ENCODE measurements around the gene METAP1D.

The METAP1D gene

DNA sequence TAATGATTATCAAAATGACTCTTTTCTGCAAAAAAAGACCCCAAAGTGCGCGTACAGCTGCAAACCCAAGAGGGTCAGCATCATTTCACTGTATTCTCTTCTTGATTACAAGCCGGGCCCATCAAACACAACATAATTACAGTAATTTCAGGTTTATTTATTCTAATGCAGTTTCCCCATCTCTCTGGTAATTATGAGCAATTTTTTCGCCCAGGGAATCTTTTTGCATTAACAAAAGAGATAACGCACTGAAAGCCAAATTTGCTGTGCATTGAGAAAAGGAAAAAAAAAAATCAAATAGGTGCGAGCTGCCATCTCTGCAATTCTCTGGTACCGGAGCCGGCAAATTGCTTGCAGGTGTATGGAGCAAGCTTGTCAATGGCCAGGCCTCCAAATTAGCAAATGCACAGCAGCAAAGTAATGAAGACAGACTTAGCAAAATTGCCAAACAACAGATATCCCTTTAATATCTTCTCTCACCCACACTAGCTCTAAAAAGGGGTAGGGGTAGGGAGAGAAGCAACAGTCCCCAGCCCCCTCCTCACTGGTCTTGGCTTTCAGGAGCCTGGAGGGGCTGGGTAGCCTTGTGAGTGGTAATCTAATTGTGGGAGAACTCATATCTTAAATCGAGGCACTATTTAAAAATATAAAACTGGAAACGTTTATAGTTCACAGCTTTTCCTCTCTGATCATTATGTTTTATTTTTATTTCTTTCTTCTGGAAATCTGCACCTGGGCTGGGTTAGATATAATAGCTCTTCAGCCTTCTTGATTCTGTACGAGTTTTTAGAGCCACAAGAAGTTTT lies 92.2 kb downstream of the METAP1D start:
- DNase-seq (ENCODE audit: low read depth in 2 of 2) = no peak

DNA sequence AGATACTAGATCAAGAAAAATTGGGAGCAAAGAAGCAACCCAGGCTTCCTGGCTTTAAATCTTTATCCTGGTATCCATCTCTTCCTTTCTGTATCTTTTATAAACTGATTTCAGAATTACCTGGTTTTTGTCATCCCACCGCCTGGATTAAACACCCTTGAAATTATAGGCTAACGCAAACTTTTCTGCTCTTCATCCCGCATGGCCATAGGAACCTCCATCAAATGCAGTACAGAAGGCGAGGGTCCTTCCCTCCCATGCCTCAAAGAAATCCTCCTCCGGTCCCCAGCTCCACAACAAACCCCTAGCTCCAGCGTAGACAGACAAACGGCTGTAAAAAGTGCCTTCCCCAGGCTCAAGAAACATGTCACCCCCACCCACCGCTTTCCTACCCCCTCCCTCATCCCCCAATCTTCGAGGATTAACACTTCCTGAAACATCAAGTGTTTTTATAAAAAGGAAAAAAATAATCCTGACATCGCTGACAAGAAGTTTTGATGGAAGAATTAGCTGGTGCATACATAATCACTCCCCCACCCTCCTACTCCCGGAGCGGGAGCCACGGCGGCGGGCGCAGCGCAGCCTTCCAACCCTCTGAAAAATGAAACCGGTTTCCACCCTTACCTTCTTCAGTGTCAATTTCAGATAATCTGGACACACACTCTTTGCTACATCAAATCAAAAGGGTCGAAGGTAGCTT lies 93.1 kb downstream of the METAP1D start:
- DNase-seq (ENCODE audit: low read depth in 2 of 2) = no peak

DNA sequence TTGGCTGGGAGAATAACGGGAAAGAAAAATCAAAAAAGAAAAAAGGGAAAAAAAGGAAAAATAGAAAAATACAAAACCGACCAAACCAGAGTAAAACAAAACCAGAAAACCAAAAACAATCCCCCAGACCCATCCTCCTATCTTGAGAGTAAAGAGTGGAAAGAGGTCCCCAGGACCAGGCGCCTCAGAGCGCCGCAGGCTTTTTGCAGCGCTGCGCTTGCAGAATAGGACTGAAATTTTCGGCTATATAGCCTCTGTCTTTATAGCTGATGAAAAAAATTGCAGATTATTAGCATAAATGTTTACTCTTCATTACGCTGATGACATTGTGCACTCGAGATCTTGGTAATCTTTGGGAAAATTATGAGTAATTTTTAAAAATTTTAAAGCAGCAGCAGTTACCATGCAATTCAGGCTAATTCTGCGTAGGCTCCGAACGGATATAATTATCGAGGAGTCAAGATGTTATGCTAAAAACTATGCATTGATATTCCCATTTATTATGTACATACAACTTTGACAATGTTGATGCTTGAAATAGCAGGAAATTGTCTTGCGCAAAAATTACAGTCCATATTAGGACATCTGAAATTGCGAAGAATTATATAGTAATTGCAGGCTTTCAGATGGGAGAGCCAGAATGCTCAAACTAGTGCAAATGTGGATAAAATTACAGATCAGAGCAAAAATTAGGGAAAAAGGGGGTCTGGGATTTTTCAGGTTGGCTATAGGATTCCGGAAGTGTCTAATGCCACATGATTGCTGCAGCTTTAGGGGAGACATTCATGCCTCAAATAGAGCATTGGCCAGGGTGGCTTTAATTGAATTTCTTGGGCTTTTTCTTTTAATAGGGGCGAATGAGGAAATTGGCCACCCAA lies 93.9 kb downstream of the METAP1D start:
- DNase-seq (ENCODE audit: low read depth in 2 of 2) = no peak

DNA sequence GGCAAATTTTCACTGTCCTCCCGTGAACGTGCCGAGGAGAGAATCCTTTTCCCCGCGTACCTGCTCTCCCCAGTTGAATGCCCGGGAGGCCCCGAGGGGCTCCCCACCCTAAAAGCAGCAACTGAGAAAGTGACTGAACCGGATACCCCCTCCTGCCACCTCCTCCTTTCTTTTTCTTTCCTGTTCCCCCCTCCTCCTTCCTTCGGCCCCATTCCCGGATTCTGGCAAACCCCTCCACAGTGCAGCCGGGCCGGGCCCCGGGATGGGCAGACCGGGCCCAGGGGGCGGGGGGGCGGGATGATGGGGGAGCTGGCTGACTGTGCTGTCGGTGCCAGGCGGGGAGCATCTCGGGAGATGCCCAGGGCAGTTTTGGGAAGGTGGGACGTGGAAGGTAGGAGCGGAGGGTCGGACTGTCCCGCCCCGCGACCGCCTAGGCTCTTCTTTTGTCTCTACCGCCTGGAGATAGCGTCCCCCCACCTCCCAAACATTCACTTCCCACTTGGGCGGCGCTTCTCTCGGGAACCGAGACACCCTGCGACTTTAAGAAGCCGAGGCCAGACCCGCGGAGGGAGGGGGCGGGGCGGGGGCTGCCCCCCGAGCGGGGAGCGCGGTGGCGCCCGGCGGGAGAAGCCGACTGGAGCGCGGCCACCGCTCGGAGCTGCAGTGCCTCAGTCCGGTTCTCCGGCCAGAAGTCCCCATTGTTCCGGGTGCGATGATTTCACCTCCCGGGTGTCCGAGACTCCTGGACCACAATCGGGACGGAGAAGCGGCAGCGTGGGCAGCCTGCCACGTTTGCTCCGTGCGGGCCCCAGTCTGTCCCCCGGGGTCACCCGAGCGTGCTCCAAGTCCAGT lies 94.8 kb downstream of the METAP1D start:
- DNase-seq (ENCODE audit: low read depth in 2 of 2) = no peak

DNA sequence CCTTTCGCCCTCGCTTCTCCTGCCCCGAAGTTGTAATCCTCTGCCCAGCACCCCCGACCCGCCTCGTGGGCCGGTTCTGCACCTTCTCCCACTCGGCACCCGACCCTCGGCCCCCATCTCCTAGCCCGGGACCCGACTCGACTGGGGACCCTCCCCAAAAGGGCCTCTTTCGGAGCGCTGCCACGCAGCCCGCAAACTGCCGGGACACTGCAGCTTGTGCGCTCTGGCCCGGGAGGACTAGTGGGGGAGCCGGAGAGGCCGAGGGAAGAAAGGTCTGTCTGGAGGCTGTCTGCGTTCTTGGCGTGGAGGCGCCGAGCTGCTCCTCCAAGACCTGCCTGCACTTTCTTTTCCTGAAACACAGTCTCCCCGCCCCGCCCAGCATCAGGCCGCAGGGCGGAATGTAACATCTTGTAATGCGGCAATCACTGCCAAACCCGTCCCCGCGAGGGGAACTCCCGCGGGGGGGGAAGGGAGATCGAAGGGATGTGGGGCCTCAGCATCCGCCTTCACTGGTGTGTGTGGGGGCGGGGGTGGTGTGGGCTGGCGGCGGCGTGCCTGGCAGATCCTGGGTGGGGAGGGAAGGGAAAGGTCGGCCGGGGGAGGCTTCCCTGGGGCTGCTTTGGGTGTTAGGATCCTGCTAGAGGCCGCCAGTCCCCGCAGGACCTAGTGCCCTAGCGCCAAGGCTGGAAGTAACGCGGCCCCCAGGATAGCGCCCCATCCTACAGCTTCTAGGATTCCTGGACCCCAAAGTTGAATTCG lies 95.6 kb downstream of the METAP1D start:
- DNase-seq (ENCODE audit: low read depth in 2 of 2) = peak; percentile 58 to 59

DNA sequence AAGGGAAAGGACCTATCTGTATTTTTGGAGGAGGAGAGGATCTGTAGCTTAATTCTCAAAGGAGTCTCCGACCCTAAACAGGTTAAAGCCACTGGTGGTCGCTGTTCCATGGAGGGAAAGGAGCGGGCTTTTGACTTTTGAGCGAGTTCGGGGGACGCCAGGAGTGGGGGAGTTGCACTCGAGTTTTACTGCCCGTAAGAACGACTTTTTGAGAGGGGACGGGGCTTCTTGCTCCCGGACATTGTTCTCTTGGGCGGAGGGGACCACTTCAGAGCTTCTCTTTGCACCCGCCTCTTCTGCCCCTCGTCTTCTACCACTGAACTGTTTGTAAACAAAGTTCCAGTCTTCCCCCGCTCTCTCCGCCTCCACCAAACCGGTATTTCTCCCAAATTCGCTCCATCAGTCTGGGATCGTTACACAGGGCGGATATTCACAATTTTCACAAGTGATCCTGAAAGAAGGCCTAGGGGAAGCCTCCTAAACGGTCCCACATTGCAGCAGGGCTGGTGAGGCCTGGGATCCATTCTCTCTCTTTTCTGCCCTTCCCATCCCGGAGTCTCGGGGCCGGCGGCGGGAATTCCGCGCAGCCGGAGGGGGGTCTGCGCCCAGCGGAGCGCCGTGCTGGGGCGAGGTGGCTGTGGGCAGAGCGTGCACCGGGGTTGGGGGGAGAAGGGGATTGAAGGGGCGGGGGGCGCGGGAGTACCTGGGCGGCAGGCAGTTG lies 96.3 kb downstream of the METAP1D start:
- no peak for DNase-seq (ENCODE audit: low read depth in 2 of 2)

DNA sequence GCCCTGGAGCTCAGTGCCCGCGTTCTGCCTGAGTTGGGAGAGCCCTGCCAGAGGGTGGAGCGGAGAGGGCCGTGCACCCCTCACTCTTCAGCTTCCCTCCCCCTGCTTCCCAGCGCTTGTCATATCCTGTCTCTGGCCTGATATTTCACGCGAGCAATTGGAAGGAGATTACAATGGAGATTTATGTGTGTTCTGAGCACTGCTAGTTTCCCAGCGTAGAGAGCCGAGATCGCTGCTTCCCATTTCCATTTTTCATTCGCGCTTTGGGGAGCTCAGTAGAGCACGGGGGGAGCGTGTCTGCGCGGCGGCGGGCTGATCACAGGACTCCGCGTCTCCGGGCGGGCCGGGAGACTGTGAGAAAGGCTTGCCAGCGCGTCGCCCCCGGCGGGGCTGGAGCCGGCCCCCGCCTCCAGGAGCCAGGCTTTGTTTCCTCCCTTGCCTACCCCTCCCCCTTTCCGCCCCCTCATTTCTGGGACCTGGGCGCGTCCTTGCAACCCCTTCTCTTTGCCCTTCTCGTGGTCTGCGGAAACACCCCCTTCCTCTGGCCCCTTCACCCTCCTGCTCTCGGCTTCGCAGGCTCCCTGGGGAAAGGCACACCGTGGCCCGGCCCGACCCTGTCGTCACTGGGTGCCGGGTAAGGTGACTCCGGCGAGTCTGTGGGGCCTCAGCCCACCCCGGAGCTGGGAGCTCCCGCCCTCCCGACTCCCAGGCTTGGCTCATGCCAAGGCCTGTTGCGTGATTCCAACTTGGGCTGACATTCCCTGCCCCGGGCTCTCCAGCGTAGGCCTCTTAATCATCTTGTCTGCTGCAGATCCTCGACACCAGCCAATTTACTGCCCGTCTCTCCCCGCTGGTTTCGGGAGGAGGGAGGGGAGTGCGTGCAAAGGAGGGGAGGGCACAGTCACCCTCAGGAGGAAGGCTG lies 97.1 kb downstream of the METAP1D start:
- DNase-seq (ENCODE audit: low read depth in 2 of 2) = no peak

DNA sequence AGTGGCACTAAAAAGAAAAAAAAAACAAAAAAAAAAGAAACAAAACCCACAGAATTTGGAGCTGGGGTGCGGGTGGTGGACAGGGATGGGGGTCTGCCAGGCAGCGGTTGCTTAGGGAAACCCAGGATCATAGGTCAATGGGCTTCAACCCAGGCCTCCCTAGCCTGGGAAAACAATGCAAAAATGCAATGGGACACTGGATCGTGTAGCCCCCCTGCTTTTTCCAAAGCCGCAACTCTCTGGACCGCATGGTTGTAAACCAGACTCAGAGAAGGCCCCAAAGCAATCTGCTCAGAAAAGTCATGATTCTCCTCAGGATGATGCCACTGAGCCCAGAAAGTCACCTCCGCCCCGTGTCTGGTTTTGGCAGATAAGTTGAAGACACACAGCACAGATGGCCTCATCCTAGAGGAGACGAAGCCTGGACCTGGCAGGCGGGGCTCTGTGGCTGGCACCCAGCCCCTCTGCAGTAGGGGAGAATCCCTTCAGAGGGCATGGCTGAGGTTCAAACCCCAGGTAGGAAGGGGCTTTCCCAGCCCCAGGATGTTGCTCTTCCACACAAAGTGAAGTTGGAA lies 97.9 kb downstream of the METAP1D start:
- no peak for DNase-seq (ENCODE audit: low read depth in 2 of 2)

DNA sequence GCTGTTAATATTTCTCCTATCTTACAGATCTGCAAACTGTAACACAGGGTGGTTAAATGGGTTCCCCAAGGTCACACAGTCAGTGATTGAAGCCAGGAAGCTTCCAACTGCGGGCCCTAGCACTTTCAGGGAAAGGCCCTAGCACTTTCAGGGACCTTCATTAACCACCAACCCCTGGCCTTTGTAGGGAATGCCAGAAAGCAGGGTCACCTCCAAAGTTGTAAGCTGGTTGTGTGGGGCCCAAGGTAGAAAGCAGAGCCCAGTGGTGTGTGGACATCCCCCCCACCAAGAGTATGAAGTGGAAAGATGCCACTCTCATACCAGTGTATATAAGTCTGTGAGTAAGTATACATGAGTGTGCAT lies 98.5 kb downstream of the METAP1D start:
- DNase-seq (ENCODE audit: low read depth in 2 of 2) = no peak

DNA sequence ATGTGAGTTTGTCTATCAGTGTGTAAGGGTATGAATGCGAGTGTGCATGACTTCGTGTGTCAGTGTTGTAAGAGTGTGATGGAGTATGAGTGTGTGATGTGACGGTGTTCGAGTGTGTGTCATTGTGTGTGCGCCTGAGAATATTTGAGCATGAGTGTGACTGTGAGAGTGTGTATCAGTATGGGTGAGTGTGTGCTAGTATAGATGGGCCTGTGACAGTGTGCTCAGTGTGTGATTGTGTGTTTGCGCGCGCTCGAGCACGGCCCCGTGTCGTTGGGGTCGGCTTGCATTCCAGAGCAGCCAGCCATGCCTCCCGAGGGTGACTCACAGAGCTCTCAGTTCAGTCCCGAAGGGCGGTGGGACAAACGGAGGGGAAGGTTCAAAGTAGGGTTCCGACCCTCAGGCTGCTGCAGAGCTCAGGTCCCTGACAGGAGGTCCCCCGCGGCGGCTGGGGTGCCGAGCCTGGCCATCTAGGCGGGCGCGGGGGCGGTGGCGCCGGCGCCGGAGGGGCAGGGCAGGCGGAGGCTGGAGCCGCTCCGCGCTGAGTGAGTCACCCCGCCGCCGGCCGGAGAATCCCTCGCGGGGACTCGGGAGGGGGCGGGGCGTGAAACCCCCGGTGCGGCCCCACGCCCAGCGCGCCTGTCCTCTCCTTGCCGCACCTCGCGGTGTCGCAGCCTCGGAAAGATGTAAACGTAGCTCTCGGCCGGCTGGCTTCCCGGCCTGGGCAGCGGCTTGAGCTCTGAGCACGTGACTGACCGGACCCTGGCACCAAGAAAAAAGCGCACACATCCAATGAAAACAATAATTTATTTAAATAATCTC lies 99.1 kb downstream of the METAP1D start:
- no peak for DNase-seq (ENCODE audit: low read depth in 2 of 2)

DNA sequence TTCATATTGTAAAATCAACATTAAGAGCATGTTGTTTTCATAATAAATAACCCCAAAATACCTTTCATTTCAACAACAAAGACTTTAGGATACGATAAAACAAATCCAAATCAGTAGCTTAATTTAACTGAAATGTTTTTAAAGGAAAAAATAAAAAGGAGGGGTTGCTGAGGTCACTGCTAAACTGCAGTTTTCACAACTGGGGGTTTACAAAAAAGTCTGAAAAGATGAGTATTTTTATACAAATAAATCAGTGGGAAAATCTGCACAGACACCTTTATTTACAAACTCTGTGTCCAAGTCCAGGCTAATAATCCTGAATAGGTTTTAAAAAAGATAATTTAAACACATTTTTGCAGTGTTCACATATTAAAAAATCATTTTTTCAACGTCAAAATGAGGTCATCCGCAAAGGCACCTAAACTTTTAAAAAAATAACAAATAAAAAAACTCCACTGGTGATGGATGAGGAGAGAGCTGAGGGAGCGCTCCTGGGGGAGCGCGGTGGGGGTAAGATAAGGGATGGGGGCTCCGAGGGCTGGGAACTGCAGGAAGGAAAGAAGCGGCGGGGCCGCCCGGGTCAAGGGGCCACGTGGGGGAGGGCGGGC lies 99.8 kb downstream of the METAP1D start:
- DNase-seq (ENCODE audit: low read depth in 2 of 2) = no peak

DNA sequence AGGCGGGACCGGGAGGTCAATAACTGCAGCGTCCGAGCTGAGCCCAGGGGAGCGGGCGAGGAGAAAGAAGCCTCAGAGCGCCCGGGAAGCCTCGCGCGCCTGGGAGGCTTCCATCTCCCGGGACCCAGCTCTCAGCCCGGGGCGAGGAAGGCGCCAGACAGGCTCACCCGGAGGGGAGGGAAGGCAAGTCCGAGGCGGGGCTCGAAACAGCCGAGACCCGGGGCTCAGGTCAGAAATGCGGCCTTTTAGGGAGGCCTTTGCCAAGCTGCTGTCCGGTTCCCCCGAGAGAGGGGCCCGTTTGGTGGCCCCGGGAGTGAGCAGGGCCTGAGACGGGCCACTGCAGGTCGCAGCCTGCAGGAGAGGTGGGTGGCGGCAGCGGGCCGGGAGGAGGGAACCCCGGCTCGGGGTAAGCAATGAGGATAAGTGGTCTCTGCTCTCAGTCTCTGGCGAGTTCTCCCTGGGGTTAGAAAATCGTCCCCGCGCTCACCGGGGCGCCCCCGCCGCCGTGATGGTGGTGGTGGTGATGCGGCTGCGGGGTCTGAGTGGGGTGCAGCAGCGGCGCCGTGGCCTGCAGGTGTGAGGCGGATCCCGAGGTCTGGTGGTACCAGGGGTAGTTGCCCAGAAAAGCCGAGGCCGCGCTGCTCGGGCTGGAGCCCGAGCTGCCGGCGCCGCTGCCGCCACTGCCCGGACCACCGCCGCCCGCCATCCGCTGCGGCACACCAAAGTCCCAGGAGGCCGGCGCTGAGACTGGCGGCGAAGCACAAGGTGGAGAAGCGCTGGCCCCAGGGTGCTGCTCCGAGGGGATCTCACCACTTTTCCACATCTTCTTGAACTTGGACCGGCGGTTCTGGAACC lies 100.6 kb downstream of the METAP1D start:
- DNase-seq (ENCODE audit: low read depth in 2 of 2) = no peak

DNA sequence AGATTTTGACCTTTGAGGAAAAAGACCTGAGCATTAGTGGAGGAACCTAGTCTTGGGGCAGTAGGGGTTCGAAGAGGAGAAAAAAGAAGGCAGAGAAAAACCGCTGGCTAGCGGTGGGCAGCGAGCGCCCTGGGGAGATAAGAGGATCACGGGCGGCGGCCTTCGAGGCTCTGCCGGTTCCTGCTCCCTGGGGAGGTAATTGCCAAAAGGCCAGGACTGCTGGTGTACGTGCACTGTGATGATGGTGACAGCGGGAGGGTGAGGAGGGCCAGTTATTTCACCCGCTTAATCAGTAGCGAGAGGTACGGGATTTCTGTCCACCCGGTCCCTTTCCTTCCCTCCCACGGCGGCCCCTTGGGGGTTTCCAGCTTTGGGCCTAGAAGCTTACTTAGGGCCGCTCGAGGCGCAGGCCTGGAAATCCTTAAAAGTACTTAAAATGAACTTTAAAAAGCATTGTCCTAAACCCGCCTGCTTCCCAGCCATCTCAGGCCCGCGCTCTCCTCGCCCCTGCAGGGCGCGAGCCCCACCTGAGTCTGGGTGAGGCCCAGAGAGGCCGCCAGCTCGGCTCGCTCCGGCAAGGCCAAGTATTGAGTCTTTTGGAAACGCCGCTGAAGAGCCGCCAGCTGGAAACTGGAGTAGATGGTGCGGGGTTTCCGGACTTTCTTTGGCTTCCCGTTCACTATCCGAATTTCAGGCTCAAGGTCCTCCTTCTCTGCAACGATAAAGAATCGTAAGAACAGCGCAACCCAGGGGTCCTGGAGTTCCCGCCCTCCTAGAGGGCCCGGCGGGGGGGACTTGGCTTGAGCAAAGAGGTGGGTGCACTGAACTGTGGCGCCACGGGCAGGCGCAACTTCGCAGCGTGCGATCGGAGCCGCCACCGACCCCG lies 101.4 kb downstream of the METAP1D start:
- no peak for DNase-seq (ENCODE audit: low read depth in 2 of 2)

DNA sequence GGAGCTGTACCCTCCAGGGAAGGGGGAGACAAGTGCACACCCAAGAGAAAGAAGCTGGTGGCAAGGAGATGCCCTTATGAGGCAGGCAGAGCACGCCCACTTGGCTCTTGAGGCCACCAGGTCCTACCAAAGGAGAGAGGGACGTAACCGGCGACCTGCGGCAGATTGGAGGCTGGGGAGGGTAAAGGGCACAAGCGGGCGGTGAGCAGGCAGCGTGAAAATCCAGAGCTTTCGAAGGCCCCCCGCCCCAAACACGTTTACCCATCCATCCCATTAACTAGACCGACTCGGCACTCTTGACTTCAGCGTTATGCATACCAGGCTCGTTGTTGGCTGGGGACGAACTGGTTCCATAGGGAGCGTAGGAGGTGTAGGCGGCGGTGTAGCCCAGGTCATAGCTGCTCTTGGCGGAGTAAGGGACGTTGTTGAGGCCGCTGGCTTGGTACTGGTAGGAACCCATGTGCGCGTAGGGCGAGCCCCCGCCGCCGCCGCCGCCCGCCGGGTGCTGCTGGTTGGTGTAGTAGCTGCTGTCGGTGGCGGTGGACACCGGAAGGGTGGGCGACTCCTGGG lies 102.2 kb downstream of the METAP1D start:
- DNase-seq (ENCODE audit: low read depth in 2 of 2) = no peak

Measured in activated CD8-positive, alpha-beta memory T cell treated with anti-CD3 and anti-CD28 coated beads for 4 hours (primary cell).